Eye (tissue), 1 donor: ENCODE results near the gene NACC2.
A peak's percentile ranks its signal among the peaks of the same experiment; 100 is the strongest.

Experiments used
- DNase-seq: peaks from one replicate; pipeline ENCODE4 v3.0.0-alpha.2; 2015

Gene NACC2, protein sequence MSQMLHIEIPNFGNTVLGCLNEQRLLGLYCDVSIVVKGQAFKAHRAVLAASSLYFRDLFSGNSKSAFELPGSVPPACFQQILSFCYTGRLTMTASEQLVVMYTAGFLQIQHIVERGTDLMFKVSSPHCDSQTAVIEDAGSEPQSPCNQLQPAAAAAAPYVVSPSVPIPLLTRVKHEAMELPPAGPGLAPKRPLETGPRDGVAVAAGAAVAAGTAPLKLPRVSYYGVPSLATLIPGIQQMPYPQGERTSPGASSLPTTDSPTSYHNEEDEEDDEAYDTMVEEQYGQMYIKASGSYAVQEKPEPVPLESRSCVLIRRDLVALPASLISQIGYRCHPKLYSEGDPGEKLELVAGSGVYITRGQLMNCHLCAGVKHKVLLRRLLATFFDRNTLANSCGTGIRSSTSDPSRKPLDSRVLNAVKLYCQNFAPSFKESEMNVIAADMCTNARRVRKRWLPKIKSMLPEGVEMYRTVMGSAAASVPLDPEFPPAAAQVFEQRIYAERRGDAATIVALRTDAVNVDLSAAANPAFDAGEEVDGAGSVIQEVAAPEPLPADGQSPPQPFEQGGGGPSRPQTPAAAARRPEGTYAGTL

GRCh38 chr9:136095070-136096058, at the start of gene NACC2:
TSS of gene NACC2 (minus strand) at chr9:136095289. CDS start at chr9:136050521, 44,768 bp downstream.
- DNase-seq, result no peak

DNA sequence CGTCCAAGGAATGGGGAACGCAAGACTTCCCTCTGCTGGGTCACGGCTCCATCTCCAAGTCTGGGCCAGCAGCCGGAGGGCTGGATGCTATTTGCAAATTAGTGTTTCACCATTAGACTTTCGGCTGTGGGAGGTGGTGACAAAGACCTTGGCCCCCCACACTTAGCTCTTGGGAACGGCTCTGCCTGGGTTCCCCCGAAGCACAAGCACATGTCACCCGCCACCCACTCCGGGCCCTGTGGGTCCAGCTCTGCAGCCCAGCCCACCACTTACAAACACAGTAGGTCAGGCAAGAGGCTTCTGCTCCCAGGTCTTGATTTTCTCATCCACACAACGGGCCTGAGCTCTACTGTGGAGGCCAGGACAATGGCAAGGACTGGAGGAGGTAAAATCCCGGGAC, 49.4 kb upstream of the NACC2 start:
- DNase-seq, result no peak

DNA sequence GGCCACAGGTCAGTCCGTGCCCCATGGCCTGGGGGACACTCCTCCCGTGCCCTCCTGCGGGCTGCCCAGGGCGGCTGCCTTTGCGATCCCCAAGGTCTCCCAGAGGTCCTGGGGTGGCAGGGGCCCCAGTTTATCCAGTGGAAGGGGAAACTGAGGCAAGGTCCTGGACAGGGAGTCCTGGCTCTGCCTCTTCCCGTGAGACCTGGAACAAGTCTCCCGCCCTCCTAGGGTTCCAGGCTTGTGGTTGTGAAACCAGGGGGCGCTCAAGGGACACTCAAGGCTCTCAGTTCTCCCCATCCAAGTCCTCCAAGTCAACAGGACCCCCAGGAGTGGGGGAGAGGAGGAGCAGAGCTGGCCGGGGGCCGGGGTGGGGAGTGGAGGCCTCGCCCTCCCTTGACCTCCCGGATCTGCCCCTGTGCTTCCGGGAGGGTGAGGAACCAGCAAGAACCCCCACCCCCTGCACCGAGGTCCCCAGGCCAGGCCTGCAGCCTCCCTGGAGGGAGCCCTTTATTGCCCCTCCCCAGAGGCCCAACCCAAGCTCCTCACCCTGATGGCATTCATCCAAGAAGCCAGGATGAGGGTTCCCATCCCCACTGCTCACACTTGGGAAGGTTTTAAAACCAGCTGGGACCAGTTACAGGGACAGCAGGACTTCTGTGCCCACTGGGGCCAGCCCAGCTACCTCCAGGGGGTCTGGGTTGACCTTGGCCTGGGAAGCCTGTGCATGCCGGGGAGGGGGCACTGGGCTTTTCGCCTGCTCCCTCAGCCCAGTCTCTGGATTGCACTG, 48.3 kb upstream of the NACC2 start:
- DNase-seq, result peak; percentile 75

DNA sequence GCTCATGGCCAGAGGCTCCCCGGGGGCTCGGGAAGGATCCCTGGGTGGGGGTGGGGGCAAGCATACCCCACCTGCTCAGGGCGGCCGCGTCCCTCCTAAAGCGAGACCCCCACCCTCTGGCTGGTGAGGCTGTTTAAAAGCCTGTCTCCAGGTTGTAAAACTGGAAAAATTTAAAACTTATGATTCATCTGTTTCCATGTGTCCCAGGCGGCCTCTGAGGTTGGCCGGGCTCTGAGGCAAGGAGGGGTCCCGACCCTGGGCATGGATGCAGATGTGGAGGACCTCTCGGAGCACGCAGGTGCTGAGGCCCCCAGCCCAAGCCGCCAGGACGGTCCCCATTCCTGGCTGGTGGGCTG, 47.7 kb upstream of the NACC2 start:
- DNase-seq, result no peak

- DNase-seq, result no peak
These were observed 47.3 kb upstream of the NACC2 start for GRCh38 chr9:136142414-136142796.

GRCh38 chr9:136141682-136142413, 46.8 kb upstream of the NACC2 start:
- no peak for DNase-seq

DNA sequence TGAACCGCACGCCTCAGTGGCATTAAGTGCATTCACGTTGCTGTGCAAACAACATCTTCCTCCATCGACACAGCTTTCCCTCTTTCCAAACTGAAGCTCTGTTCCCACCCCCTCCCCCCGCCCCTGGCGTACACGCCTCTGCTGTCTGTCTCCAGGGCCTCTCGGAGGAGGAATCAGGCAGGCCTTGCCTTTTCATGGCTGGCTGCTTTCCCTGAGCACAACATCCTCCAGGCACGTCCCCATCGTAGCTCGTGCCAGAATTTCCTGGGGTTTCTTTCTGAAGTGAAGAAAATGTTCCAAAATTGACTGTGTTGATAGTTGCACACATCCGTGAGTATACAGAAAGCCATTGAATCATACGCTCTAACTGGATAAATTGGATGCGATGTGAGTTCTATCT, 45.9 kb upstream of the NACC2 start:
- peak; percentile 82 for DNase-seq

GRCh38 chr9:136140046-136140445, 45.0 kb upstream of the NACC2 start:
- no peak for DNase-seq

DNA sequence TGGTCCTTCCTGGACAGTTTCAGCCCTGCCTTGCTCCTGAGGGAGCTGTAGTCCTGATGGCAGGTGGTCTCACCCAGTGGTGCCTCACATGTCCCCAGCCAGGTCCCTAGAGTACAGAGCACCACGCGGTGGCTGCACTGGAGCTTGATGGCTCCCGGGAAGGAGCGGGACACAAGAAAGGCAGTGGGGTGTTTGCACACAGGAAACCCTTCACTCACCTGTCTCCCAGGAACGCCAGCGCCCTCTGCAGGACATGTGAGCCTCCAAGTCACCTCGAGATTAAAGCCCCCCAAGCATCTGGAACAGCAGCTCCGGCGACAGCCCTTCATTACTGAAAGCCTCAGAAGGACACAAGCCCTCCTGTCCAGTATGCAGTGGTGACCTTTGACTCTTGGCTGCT, 43.5 kb upstream of the NACC2 start:
- DNase-seq, result no peak

GRCh38 chr9:136137321-136138265, 42.5 kb upstream of the NACC2 start:
- no peak for DNase-seq

DNA sequence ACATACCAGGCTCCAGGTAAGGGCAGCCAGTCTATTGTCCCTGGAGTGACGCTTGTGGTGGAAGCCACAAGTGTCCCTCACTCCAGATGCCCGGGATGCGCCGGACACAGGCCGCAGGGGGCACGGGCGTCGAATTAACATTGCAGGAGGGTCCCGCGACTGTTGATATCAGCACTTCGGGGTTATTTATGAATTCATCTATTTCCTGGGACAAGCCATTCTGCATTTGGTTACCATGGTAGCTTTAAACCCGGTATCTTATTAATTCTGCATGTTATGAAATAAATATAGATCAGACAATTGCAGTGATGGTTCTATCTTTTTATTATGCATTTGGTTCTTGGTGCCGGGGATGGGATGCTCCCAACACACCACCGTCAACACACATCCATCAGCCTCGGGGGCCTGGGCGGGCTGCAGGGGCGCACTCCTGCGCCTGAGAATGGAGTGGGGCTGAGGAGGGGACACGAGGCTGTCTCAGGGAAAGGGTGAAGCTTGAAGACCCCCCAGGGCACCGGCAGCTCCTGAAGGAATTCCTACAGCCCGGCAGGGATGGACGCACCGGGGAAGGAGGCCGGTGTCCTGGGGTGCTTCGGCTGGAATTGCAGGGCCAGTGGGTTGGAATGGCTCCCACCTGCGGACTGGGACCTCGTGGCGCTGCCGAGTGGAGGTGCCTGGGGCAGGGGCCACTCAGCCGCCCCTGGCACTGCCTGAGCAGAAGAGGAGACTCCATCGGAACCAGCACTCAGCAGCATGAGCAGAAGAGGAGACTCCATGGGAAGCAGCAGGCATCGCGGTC, 41.2 kb upstream of the NACC2 start:
- DNase-seq, result no peak

- DNase-seq, result peak; percentile 53
These were observed 40.4 kb upstream of the NACC2 start for GRCh38 chr9:136135326-136136126.

- no peak for DNase-seq
These were observed 38.9 kb upstream of the NACC2 start for GRCh38 chr9:136133959-136134484.

DNA sequence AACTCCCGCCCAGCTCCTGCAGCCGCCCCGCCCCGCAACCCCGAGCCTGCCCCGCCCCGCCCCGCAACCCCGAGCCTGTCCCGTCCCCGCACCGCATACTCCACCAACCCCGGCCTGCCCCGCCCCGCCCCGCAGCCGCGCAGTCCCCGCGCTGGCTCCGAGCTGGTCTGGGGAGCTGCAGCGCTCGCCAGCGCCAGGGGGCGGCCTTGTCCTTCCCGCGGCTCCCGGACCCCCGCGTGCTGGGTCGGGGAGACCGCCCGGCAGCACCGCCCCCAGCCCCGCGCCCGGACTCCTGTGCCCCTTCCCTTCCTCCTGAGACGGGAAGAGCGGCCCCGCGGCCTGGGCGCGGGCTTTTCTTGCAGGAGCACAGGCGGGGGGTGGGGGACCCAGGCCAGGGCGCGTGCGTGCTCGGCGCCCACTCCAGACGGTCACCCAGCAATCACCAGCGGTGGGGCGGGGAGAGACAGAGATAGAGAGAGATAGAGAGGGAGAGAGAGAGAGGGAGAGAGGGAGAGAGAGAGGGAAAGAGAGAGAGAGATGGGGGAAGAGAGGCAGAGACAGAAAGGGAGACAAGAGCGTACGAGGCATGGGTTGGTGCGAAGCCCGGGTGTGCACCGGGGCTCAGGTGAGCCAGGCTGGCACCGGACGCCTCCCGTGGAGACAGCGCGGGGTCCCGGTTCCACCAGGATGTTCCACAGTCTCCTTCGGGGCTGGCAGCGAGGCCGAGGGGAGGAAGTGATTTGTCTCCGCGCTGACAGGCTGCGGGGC, 38.3 kb upstream of the NACC2 start:
- DNase-seq, result peak; percentile 81

DNA sequence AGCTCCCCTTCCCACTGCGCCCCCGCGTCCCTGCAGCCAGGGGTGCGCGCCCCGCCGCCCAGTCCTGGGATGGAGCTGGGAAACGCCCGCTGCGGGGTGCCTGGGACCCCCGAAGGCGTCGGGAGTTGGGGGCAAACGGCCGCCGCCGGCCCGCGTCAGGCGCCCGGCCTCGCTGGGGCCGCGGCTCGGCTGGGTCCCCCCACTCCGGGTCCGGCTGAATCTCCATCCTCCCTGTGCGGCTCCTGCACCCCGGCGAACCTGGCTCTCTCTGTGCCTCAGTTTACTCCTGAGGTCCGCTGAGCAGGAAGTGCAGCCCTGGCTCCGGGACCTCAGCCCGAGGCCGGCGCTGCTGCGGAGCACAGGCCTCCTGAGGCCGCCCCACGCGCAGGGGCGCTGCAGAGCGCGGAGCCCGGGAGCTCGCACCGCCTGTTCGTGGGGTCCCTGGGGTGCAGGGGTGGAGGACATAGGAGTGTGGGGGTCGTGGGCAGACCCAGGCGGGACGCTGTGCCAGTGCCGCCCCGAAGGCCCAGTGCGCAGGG, 37.5 kb upstream of the NACC2 start:
- DNase-seq, result no peak

- DNase-seq, result no peak
These were observed 36.8 kb upstream of the NACC2 start for GRCh38 chr9:136131629-136132511.

- no peak for DNase-seq
These were observed 34.1 kb upstream of the NACC2 start for GRCh38 chr9:136129176-136129575.
